Endothelial cell of hepatic sinusoid (primary cell): ENCODE results near the gene CCL17.
"Not testable (repeated sequence)": the region's sequence is repeated elsewhere in the genome, so short reads cannot be mapped to it uniquely, and the experiment has no call there.

ENCODE experiments used
- in situ Hi-C: cut with HindIII; loops from 2 replicates; pipeline ENCODE4 v1.10.0; 2017; ENCODE audit warnings: low sequenced_read_pairs

The CCL17 gene

DNA sequence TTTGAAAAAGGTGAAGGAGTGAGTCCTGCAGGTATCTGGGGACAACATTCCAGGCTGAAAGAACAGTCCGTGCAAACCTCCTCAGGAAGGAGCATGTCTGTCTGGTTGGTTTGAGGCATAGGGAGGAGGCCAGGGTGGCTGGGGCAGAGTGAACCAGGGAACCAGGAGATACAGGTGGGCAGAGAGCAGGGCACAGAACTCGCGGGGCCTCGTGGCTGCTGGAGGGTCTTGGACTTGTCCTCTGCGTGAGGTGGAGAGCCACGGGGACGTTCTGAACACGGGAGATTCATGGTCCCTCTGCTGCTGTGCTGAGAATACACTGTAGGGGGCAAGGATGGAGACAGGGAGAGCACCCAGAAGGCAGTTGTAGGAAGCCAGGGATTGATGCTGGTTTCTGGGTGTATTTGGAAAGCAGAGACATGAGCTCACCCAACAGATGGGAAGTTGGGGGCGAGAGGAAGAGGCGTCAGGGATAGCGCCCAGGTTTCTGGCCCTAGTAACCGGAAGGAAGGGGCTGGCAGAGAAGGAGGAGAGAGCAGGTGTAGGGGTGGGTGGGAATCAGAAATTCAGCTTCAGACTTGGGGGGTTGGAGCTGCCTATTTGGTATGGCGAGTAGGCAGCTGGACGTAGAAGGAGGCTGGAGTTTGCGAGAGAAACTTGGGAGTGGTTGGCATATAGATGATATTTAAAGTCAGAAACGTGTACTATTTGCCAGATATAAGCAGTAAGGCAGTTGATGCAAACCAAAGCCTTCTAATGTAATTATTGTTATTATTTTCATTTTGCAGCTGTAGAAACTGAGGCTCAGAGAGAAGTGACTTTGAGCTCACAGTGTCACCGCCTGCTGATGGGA, at the start of gene CCL17:
TSS of gene CCL17 (plus strand) at position 803 of the 853 bp plus-strand sequence. CDS start 9,166 bp downstream, outside the sequence.
- in situ Hi-C loops, result no loop called here

DNA sequence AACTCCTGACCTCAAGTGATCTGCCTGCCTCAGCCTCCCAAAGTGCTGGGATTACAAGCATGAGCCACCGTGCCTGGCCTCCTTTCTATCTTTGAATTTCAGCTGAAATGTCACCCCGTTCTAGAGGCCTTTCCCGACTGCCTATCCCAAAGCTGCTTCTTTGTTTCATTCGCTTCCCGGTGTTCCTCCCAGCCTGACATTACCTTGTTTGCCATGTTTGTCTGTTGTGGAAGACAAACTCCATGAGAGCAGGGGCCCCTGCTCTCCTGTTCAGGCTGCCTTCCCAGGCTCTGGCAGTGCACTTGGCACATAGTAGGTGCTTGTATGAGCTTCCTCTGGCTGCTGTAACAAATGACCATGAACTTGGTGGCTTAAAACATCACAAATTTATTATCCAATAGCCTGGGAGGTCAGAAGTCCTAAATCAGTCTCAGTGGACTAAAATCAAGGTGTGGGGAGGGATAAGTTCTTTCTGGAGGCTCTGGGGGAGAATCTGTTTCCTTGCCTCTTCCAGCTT, 48.6 kb upstream of the CCL17 start:
- in situ Hi-C loops, result no loop called here

DNA sequence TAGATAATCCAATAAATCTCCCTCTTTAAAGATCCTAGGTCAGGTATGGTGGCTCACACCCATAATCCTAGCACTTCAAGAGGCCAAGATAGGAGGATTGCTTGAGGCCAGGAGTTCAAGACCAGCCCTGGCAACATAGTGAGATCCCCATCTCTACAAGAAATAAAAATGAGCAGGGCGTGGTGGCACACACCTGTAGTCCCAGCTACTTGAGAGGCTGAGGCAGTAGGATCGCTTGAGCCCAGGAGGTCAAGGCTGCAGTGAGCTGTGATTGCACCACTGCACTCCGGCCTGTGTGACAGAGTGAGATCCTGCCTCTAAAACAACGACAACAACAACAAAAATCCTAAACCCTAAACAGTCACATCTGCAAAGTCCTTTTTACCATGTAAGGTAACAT, 48.0 kb upstream of the CCL17 start:
- in situ Hi-C loops, result no loop called here

DNA sequence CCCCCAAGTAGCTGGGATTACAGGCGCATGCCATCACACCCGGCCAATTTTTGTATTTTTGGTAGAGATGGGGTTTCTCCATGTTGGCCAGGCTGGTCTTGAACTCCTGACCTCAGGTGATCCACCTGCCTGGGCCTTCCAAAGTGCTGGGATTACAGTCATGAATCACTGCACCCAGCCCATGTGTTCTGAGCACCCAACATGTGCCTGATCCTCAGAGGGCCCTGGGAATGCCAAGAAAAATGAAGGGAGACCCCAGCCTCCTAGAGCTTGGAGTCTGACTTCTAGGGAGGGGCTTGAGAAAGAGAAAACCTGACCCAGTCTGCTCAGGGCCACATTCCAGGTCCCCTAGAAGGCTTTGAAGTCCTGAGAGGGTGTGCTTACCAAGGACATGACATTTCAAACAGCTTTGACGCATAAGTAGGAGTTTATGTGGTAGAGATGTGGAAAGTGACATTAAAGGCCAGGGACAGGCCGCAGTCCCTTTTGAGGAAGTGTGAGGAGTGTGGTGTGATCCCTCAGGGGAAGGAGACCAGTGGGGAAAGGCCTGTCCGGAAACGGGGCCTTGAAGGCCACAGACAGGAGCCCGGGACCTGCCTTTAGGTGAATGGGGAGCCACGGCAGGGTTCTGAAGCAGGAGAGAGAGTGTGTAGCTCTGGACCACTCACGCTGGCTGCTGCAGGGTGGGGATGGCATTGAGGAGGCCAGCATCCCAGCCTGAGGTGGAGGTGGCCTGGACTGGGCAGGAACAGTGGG, 47.1 kb upstream of the CCL17 start:
- in situ Hi-C loops, result no loop called here

DNA sequence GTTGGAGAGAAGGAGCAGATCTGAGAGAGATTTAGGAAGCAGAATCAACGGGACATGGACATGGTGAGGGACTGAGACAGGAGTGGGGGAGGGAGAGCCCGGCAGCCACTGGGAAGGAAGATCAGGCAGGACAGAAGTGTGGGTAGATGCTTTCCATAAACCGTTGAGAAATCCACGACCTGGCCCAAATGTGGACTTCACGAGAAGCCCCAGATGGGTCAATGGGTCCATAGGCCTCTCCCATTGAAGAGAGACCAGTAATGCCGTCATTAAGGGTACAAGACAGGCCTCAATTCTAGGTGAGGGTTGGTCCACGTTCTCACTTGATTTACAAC, 46.5 kb upstream of the CCL17 start:
- in situ Hi-C loops, result no loop called here

DNA sequence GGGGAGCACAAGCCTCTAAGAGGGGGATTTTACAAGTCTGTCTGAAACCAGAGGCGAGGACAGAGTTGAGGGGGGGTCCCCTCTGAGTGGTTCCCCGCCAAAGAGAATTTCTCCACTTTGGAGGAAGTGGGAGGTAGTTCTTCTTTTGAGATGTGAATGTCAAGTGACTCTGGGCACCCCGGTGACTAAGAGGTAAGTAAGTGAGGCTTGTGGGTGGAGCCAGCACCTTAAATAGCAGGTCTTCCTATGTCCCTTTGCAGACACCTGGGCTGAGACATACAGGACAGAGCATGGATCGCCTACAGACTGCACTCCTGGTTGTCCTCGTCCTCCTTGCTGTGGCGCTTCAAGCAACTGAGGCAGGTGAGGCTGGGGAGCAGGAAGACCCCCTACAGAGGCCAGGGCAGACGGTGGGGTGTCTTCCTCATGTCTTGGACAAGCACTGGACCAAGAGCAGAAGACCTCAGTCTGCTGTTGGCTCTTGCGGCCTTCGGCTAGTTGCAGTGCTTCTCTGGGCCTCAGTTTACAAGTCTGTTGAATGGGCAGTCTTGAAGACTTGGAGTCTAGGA, 46.0 kb upstream of the CCL17 start, which contains the start of gene CCL22:
TSS of gene CCL22 (plus strand) at position 257 of the 569 bp plus-strand sequence. CDS start at position 291, 34 bp downstream.
- in situ Hi-C loops, result no loop called here

DNA sequence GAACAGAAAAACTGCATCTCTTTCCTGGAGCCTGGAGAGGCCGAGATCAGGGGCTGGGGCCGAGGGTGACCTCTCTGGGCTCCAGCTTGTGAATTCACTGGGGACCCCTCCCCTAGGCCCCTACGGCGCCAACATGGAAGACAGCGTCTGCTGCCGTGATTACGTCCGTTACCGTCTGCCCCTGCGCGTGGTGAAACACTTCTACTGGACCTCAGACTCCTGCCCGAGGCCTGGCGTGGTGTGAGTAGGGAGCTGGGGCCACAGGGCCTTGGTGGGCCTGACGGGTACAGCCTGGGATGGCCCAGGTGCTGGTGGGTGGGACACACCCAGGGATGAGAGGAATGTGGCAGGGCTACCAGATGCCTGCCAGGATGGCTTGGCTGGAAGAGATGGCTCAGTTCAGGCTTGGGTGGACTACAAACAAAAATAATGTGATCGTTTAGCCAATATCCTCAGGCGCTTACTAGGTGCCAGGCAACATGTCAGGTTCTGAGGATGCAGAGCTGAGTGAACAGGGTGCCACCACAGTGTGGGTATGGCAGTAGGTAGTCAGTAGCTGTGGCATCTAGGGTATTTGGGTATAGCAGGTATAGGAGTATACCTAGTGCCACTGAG, 44.1 kb upstream of the CCL17 start:
- in situ Hi-C loops, result no loop called here

DNA sequence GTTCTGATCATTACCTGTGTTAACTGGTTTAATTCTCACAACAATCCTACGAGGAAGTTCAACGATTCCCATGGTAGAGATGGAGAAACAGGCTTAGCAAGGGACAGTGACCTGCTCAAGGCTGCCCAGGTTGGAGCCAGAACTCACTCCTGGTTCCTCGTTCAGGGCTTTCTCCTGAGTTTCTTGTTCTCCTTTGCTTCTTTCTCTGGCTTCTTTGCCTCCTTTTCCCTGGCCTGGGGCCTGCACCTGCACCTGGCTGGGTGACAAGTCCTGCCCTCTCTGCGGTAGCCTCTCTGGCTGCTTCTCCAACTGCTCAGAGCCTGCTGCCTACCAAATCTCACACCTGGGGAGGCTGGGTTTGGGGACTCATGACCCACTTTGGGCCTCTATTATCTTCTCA, 43.2 kb upstream of the CCL17 start:
- in situ Hi-C loops, result no loop called here

DNA sequence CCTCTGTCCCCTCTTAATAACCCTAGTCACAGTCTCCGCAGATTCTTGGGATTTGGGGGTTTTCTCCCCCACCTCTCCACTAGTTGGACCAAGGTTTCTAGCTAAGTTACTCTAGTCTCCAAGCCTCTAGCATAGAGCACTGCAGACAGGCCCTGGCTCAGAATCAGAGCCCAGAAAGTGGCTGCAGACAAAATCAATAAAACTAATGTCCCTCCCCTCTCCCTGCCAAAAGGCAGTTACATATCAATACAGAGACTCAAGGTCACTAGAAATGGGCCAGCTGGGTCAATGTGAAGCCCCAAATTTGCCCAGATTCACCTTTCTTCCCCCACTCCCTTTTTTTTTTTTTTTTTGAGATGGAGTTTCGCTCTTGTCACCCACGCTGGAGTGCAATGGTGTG, 40.4 kb upstream of the CCL17 start:
- in situ Hi-C loops, result no loop called here

DNA sequence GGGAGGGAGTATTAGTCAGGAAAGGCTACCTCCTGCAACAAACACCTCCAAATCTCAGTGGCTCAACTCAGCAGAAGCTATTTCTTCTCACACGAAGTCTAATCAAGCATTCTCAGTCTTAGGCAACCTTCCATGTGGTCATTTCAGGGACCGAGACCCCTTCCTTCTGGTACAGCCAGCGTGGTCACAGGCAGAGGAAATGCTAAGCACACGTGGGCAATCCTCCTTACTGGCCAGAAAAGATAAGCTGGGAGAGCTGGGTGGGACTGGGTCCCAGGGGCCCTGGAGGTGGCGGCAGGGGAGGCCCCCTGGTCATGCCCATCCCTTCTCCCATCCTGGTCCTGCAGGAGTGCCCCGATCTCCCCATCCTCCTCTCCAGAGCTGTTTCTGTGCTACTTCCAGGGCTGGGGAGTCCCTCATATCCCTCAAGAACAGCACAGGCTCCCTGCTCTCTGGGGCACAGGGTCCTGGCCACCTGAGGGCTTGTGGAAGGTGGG, 38.0 kb upstream of the CCL17 start:
- in situ Hi-C loops, result no loop called here

DNA sequence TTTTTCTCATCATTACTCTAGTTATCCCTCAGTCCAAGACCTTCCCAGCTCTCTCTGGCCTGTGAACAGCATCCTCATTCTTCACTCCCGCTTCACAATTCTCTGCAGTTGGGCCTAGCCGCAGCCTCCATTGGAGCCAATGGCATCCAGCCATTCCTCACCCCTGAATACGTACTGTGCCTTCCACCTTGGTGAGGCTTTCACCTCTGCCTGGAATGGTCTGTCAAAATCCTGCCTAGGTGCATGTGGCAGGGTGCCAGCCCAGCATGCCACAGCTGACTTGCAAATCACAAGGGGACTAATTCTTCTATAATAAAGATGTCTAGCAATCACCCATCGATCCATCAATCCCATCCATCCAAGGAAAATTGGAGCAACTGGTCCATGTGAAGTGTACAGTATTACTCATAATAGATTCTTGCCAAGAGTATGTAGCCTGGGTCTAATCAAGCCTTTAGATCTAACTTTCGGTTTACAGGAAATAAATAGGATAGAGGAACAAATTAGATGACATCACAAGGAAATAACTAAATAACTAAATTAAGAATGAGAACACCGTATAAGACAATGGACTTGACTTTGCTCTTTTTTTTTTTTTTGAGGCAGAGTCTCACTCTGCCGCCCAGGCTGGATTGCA, 37.3 kb upstream of the CCL17 start:
- in situ Hi-C loops, result no loop called here

DNA sequence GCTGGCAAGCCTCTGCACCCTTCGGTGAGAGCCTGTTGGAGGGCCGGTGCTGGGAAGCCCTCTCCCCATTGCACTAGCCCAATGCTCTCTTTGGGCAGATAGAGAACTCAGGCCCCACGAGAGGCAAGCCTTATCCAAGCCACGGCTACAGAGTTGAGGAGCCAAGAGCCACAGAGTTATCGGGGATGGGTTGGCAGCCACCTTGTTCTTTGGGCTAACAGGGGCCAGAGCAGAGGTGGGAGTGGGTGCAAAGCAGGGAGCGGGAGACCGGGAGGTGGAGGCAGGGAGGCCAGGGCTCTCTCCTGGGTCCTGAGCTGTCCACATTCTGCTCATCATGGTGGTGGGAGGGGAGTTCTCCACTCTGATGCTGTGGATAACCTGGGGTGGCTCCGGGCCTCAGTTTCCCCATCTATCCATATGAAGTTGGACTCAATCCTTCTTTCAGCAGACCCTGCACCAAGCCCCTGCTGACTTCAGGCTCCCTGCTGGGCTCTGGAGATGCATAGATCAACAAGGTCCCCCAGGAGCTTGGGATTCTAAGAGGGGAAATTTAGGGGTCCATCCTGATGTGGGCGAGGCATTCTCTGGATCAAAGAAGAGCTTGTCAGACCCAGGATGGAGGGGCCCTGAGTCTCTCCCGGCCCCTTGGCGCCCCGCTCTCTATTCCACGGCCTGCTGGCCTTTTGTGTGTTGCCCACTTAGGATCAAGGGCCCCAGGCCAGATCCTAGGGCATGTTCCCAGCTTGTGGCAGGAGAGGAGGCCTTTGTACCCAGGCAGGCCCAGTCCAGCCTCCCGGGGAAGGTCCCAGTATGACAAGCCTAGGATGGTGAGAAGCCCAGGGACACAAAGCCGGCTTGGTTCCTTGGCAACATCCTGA, 32.8 kb upstream of the CCL17 start:
- in situ Hi-C loops, result no loop called here

DNA sequence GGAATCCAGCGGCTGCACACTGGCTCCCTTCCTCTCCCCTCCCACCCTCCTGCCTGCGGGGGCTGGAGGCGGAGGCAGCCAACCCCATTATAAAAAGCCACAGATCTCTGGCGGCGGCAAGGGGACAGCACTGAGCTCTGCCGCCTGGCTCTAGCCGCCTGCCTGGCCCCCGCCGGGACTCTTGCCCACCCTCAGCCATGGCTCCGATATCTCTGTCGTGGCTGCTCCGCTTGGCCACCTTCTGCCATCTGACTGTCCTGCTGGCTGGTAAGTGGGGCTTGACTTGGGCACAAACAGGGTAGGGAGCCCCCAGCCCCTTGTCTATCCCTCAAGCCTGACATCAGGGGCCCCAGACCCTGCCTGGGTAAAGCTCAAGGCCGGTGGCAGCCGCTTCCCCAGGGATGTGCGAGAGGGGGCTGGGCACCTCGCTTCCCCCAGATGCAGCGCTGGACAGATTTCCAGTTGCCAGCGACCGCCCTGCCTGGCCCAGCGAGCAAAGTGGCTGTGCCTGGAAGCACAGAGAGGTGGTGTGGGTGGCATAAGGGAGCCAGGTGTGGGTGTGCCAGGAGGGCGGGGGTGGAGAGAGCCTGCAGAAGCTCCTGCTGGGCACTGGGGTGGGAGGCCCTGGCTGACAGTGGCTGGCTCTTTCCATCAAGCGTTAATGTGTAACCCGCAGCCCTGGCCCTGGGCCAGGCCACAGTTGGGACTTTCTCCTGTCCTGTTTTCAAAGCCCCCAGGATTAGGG, 32.0 kb upstream of the CCL17 start, which contains the start of gene CX3CL1:
TSS of gene CX3CL1 (plus strand) at position 119 of the 745 bp plus-strand sequence. CDS start at position 198, 79 bp downstream.
- in situ Hi-C loops, result no loop called here

DNA sequence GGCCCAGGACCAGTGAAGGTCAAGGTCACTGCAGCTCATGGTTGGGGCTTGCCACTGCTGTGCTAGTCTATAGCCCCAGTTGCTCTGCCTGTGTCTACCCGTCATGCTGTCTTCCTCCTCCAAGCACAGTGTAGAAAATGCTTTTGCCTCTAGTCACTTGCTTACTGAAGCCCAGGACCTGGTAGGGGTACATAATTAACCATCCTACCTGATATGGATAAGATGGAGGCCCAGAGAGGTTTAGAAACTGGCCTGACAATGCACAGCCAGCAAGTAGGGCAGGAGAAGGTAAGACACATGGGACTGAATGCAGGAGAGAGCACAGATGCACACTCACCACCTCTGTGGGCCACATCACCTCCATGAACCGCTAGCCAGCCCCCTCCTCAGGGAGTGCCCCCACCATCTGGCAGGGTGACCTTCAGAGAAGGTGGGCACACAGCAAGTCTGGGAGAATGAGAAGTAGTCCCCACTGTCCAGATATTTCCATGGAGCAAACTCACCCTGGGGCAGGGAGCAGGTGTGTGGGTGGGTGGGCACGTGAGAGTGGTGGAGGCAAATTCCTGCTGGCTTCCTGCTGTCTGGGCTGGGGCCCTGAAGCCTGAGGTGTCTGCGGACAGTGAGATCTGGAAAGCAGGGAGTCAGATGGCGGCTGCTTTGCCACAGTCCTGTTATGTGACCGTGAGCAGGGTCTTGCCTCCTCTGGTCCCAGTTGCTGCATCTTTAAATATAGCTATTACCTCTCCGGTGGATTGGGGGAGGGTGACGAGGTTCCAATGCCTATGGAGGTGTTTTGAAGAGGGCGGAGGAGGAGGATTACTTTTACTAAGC, 31.2 kb upstream of the CCL17 start:
- in situ Hi-C loops, result no loop called here

DNA sequence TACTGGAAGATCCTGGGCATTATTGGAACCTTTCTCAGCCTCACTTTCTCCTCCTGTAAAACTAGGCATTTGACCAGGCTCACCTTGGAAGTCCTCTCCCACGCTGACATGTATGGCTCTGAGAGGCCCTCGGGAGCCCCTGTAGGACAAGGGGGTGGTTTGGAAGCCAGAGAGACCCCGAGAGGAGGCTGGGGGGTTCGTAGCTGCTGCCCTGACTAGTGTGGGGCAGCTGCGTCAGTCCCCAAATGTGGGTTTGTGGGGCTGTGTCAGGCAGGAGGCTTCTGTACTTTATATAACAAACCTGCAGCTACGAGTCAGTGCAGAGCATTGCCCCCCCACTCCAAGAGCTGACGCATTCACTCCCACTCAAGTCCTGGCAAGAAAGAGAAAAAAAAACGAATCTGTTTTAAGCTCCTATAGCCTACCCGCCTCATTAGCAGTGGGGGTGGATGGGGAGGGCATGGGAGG, 30.5 kb upstream of the CCL17 start:
- in situ Hi-C loops, result no loop called here

DNA sequence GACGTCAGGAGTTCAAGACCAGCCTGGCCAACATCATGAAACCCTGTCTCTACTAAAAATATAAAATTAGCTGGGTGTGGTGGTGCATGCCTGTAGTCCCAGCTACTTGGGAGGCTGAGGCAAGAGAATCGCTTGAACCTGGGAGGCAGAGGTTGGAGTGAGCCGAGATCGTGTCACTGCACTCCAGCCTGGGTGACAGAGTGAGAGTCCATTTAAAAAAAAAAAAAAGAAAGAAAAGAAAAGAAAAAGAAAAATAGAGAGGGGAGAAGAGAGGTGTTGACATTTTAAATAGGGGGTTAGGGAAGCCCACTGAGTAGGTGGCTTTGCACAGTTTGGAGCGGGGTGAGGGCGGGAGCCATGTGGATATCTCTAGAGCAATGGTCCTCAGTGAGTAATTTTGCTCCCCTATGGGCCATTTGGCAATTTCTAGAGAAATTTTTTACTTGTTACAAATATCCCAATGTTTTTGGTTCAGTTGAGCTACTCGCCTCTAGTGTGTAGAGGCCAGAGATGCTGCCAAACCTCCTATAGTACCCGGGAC, 29.6 kb upstream of the CCL17 start:
- in situ Hi-C loops, result not testable (repeated sequence)

DNA sequence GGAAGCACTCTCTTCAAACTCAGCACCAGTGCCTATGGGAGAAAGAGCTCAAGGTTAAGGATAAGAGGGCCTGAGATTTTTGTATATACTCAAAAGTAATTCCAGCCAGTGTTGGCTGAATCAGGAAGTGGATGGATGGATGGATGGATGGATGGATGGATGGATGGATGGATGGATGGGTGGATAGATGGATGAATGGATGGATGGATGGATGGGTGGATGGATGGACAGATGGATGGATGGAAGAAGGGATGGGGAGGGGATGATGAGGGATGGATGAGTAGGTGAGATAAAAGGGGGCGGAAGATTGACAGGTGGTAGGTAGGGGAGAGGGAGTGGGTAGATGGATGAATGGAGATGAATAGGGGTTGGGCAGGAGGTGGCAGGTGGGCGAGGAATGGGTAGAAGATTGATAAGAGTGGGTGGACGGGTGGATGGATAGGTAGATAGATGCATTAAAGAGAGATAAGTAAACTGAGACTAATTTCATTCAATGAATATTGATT, 28.2 kb upstream of the CCL17 start:
- in situ Hi-C loops, result no loop called here
